ENCODE data around the gene DOK7.

- TF ChIP-seq CTCF (IDR thresholded peaks at IDR 0.05) (no peak), EP300 (IDR thresholded peaks at IDR 0.05) (no peak)
Observed at GRCh38 chr4:3432381-3432790, 30.7 kb upstream of the DOK7 start.
